ENCODE measurements around the gene DDX42. TPM values are rescaled to one million over a fixed set of nuclear protein-coding genes. Genes with fewer than 3 reads are reported as not detected.

DDX42 gene
- total and polyA plus RNA-seq, 2 of the 13 experiments (the other 11 are each of a cell fraction or from before 2014, with no cell fraction given), result 87.2 to 92.9 TPM

- 95% methylated on average over 3 of the region's 3 CpGs for WGBS (ENCODE audit: low lambda C conversion rate)
- H3K4me2 ChIP-seq (ENCODE audit: low read depth, low read length), result peak overlapping the region; percentile 81
- peaks cover 45% of the 10 kb centered on the region for H3K79me2 ChIP-seq (ENCODE audit: insufficient read depth, low read length)
- TF ChIP-seq NCOR1 (IDR thresholded peaks at IDR 0.05; ENCODE audit: borderline replicate concordance, low read length), result no peak
- no peak for TF ChIP-seq ZNF275 (CRISPR knock-in tag; IDR thresholded peaks at IDR 0.05; ENCODE audit: borderline replicate concordance)
- no peak for TF ChIP-seq ZNF10 (CRISPR knock-in tag; IDR thresholded peaks at IDR 0.05; ENCODE audit: borderline replicate concordance, low read depth)
- no peak for TF ChIP-seq ZNF792 (CRISPR knock-in tag; IDR thresholded peaks at IDR 0.05)
- no peak for TF ChIP-seq ZIK1 (CRISPR knock-in tag; IDR thresholded peaks at IDR 0.05; ENCODE audit: borderline replicate concordance, low read depth)
- no peak for TF ChIP-seq GMEB1 (CRISPR knock-in tag; IDR thresholded peaks at IDR 0.05; ENCODE audit: borderline replicate concordance)
- no peak for TF ChIP-seq ZNF883 (CRISPR knock-in tag; IDR thresholded peaks at IDR 0.05; ENCODE audit: not compliant biosample characterization)
- no peak for TF ChIP-seq ZNF761 (CRISPR knock-in tag; conservative IDR thresholded peaks at IDR 0.05)
- no peak for TF ChIP-seq KDM1A (CRISPR knock-in tag; IDR thresholded peaks at IDR 0.05)
- TF ChIP-seq ZNF329 (CRISPR knock-in tag; IDR thresholded peaks at IDR 0.05; ENCODE audit: low read depth), result no peak
- DNase-seq (ENCODE audit: low spot score) (no peak), ATAC-seq (no peak), FAIRE-seq (peak; percentile 21)
- no peaks in the 10 kb centered on the region; a peak in 1 of 5 replicates for H3K27me3 ChIP-seq (ENCODE audit: control insufficient read depth in 1 of 2, insufficient read depth in 2 of 2, low read length in 2 of 2)
- peaks cover 31% of the 10 kb centered on the region for H3K4me1 ChIP-seq (ENCODE audit: insufficient read depth, low read length)
- H3K9me3 ChIP-seq (ENCODE audit: low read length), result no peaks in the 10 kb centered on the region
- POLR2A ChIA-PET, result interaction anchor here (1.0 to 5.2 kb wide), 5 partner anchors 11 to 56 kb away, joined by 4 to 37 read pairs (median 10); partner anchors contain the start of genes CCDC47 and DDX42
- H2AFZ ChIP-seq (ENCODE audit: low read length), result no peak overlapping the region
- in situ Hi-C loops (cut with HindIII; ENCODE audit: extremely low pct_ligation_motif_present, low pct_unique_long_range_greater_than_20kb), result no loop called here
- intact Hi-C loops (cut with micrococcal nuclease; ENCODE audit: unreplicated experiment), result loop anchor here (5.0 kb wide), 1 partner anchor 57 kb away; the partner anchor contains the start of genes CCDC47 and DDX42
- H4K20me1 ChIP-seq (ENCODE audit: insufficient read depth, low read length), result 0 out of 2 replicates have a peak, but pooled peaks cover 2% of the 10 kb centered on the region
- H3K36me3 ChIP-seq (replicated peaks in 1 of 2; ENCODE audit: control insufficient read depth in 1 of 2, insufficient read depth in 2 of 2, low read length in 2 of 2), result peaks cover 51 to 71% of the 10 kb centered on the region in 2 experiments
- no peak overlapping the region for H3K27ac ChIP-seq (ENCODE audit: extremely low read length, insufficient read depth, low read length)
- CTCF ChIA-PET (ENCODE audit: low intra/inter-chr PET ratio, low total read pairs), result no interaction called here
- H3K9ac ChIP-seq (ENCODE audit: insufficient read depth, low read depth, low read length), result peak overlapping the region; percentile 12; the same call in 1 of the 2 replicates
- H3K4me3 ChIP-seq (replicated peaks in 1 of 3; ENCODE audit: insufficient read depth in 1 of 3, low read depth in 2 of 3, low read length in 3 of 3), result peak overlapping the region in 1 of 3 experiments; percentile 95; a peak in 1 of 6 replicates
- no TSS peak for BruUV-seq (replicated peaks)
Observed at GRCh38 chr17:63828936-63829335, 55.0 kb downstream of the DDX42 start.
